H1 (cell line): ENCODE results near the gene RAD51B. TPM values are rescaled to one million over a fixed set of nuclear protein-coding genes. Genes with fewer than 3 reads are reported as not detected.
A peak's percentile ranks its signal among the peaks of the same experiment; 100 is the strongest.

Experiments used
- CTCF ChIA-PET: fragments of 300-600 bp; sonication (Branson Sonifier 250); formaldehyde crosslinking; loops from one replicate; lab custom pipeline; 2021; ENCODE audit not compliant: partially characterized antibody; lab: Charles Lee
- POLR2A ChIA-PET: fragments of 300-600 bp; sonication (Branson Sonifier 250); formaldehyde crosslinking; loops from one replicate; lab custom pipeline; 2021; ENCODE audit warnings: inconsistent platforms; ENCODE audit not compliant: partially characterized antibody; lab: Charles Lee
- DNase-seq, 2 experiments: peaks; one replicate each; pipeline versions ENCODE4 v3.0.0 to v3.0.0-alpha.2; 2010 to 2022; ENCODE audit warnings: low spot score in 2 of 2, low read depth in 1 of 2, mixed read lengths in 1 of 2
- FAIRE-seq: peaks from 2 replicates; lab custom pipeline; 2011; peaks lifted over from hg19 to GRCh38; lab: Jason Lieb, UNC
- H2AFZ ChIP-seq: 2 replicates; pipeline ENCODE4 v1.8.1; 2012; ENCODE audit warnings: low read length, inconsistent platforms
- H2AK5ac ChIP-seq: 2 replicates; pipeline ENCODE4 v1.6.1; 2013; ENCODE audit warnings: low read depth, low read length
- H2BK120ac ChIP-seq: replicated peaks from 2 replicates; pipeline ENCODE3; 2013; ENCODE audit warnings: low read depth, low read length, inconsistent platforms
- H2BK12ac ChIP-seq: 2 replicates; pipeline ENCODE4 v1.6.1; 2013; ENCODE audit warnings: low read depth, low read length
- H2BK15ac ChIP-seq: 2 replicates; pipeline ENCODE4 v1.6.1; 2013; ENCODE audit warnings: low read length
- H2BK20ac ChIP-seq: 2 replicates; pipeline ENCODE4 v1.6.1; 2013; ENCODE audit warnings: low read length
- H2BK5ac ChIP-seq: 2 replicates; pipeline ENCODE4 v1.6.1; 2013; ENCODE audit warnings: low read depth, low read length
- H3K14ac ChIP-seq: 2 replicates; pipeline ENCODE4 v1.6.1; 2013; ENCODE audit warnings: inconsistent platforms; ENCODE audit not compliant: insufficient read length
- H3K18ac ChIP-seq: 2 replicates; pipeline ENCODE4 v1.6.1; 2013; ENCODE audit warnings: low read length; ENCODE audit errors: extremely low read depth
- H3K23ac ChIP-seq: 2 replicates; pipeline ENCODE4 v1.6.1; 2013; ENCODE audit warnings: inconsistent platforms; ENCODE audit not compliant: insufficient read length
- H3K23me2 ChIP-seq: 2 replicates; pipeline ENCODE4 v1.6.1; 2013; ENCODE audit warnings: low read depth, low read length
- H3K27ac ChIP-seq: 2 replicates; pipeline ENCODE4 v1.6.1; 2011; ENCODE audit warnings: low read depth, low read length, inconsistent platforms
- H3K27me3 ChIP-seq, 4 experiments: replicated peaks in 1 of 4; 1 replicate in 1 of 4; 2 replicates in 3 of 4; pipeline versions ENCODE4 v1.6.1 to v1.8.1; 2011 to 2013; ENCODE audit warnings: low read length in 3 of 4, mild to moderate bottlenecking in 3 of 4, inconsistent platforms in 2 of 4, mixed read lengths in 2 of 4, moderate library complexity in 1 of 4; ENCODE audit not compliant: control insufficient read depth in 3 of 4, insufficient read depth in 3 of 4; ENCODE audit errors: extremely low read depth in 1 of 4
- H3K36me3 ChIP-seq, 4 experiments: 2 replicates each; pipeline versions ENCODE4 v1.6.1 to v1.8.1; 2011 to 2013; ENCODE audit warnings: mild to moderate bottlenecking in 4 of 4, low read length in 3 of 4, moderate library complexity in 2 of 4, control low read depth in 1 of 4, inconsistent platforms in 1 of 4; ENCODE audit not compliant: insufficient read depth in 4 of 4, control insufficient read depth in 2 of 4
- H3K4ac ChIP-seq: replicated peaks from 2 replicates; pipeline ENCODE3; 2013; ENCODE audit warnings: low read length, low read depth, mixed read lengths, inconsistent platforms; ENCODE audit not compliant: insufficient read length
- H3K4me1 ChIP-seq, 4 experiments: replicated peaks in 1 of 4; 1 replicate in 1 of 4; 2 replicates in 3 of 4; pipeline versions ENCODE4 v1.6.1 to v1.8.1; 2011 to 2013; ENCODE audit warnings: low read length in 3 of 4, inconsistent platforms in 2 of 4, mixed read lengths in 1 of 4; ENCODE audit not compliant: insufficient read depth in 4 of 4, control insufficient read depth in 3 of 4
- H3K4me2 ChIP-seq, 2 experiments: 2 replicates each; pipeline versions ENCODE4 v1.6.1 to v1.8.1; 2011 to 2013; ENCODE audit warnings: low read depth in 2 of 2, low read length in 2 of 2, control low read depth in 1 of 2, inconsistent platforms in 1 of 2, mild to moderate bottlenecking in 1 of 2; ENCODE audit not compliant: insufficient read depth in 1 of 2
- H3K4me3 ChIP-seq, 4 experiments: fragments of 200-600, 300-600 bp in 1 of 4; sonication (generic), shearing (Covaris generic), sonication (Bioruptor Twin) in 1 of 4; 2 replicates each; pipeline versions ENCODE4 v1.5.1 to v1.8.1; 2011 to 2016; ENCODE audit warnings: low read length in 4 of 4, low read depth in 3 of 4, control low read depth in 2 of 4, inconsistent platforms in 2 of 4, mild to moderate bottlenecking in 2 of 4, mixed read lengths in 1 of 4, moderate library complexity in 1 of 4; ENCODE audit not compliant: insufficient read depth in 2 of 4; ENCODE audit errors: extremely low read depth in 1 of 4
- H3K56ac ChIP-seq: replicated peaks from 2 replicates; pipeline ENCODE3; 2013; ENCODE audit warnings: low read depth, mild to moderate bottlenecking, mixed read lengths, low read length, inconsistent platforms; ENCODE audit not compliant: insufficient read length
- H3K79me1 ChIP-seq: 2 replicates; pipeline ENCODE4 v1.6.1; 2013; ENCODE audit warnings: low read depth, low read length, control low read depth
- H3K79me2 ChIP-seq, 2 experiments: 2 replicates each; pipeline versions ENCODE4 v1.6.1 to v1.8.1; 2012 to 2013; ENCODE audit warnings: low read length in 2 of 2, mild to moderate bottlenecking in 2 of 2, inconsistent platforms in 1 of 2; ENCODE audit not compliant: insufficient read depth in 2 of 2, control insufficient read depth in 1 of 2
- H3K9ac ChIP-seq, 4 experiments: replicated peaks in 1 of 4; 1 replicate in 1 of 4; 2 replicates in 3 of 4; pipeline versions ENCODE4 v1.6.1 to v1.8.1; 2011 to 2013; ENCODE audit warnings: low read depth in 3 of 4, low read length in 3 of 4, control low read depth in 2 of 4, mild to moderate bottlenecking in 2 of 4, moderate library complexity in 2 of 4, inconsistent platforms in 1 of 4; ENCODE audit errors: extremely low read depth in 1 of 4
- H3K9me3 ChIP-seq, 2 experiments: 2 replicates each; pipeline versions ENCODE4 v1.6.1 to v1.8.1; 2012 to 2013; ENCODE audit warnings: mild to moderate bottlenecking in 2 of 2, moderate library complexity in 2 of 2, control low read depth in 1 of 2, inconsistent platforms in 1 of 2, low read depth in 1 of 2, low read length in 1 of 2, mixed read lengths in 1 of 2; ENCODE audit not compliant: insufficient read depth in 2 of 2
- H4K20me1 ChIP-seq, 2 experiments: replicated peaks in 1 of 2; 2 replicates each; pipeline versions ENCODE3 to v1.8.1; 2011 to 2013; ENCODE audit warnings: inconsistent platforms in 2 of 2, low read length in 2 of 2, mild to moderate bottlenecking in 1 of 2; ENCODE audit not compliant: insufficient read depth in 2 of 2, control insufficient read depth in 1 of 2
- H4K5ac ChIP-seq: 2 replicates; pipeline ENCODE4 v1.6.1; 2013; ENCODE audit warnings: low read length, low read depth, mixed read lengths, inconsistent platforms; ENCODE audit not compliant: insufficient read length
- H4K8ac ChIP-seq: 2 replicates; pipeline ENCODE4 v1.8.0; 2013; ENCODE audit warnings: mild to moderate bottlenecking, moderate library complexity, low read length, inconsistent platforms; ENCODE audit not compliant: insufficient read depth; ENCODE audit errors: extremely low read depth
- H4K91ac ChIP-seq: replicated peaks from 2 replicates; pipeline ENCODE3; 2013; ENCODE audit warnings: low read length, mixed read lengths, inconsistent platforms; ENCODE audit not compliant: insufficient read length
- RAD21 ChIP-seq, 2 experiments: IDR thresholded peaks in 1 of 2; conservative IDR thresholded peaks in 1 of 2; 2 replicates each; pipeline ENCODE4 v1.6.1; 2011; ENCODE audit warnings: low read depth in 2 of 2, low read length in 2 of 2, improper control_type of control experiment in 1 of 2, inconsistent platforms in 1 of 2, mild to moderate bottlenecking in 1 of 2, moderate library complexity in 1 of 2
- polyA plus RNA-seq, 7 experiments: library from polyadenylated mRNA; depleted of rRNA in 3 of 7; stranded (reverse) in 5 of 7; unstranded in 2 of 7; fragments of >200 nt in 5 of 7; fragments of 200-250 nt in 2 of 7; gene quantifications; 1 replicate in 5 of 7; 2 replicates in 1 of 7; 4 replicates in 1 of 7; pipeline versions ENCODE4 v1.2.1 to v1.2.3, GENCODE V29; 2011 to 2013; ENCODE audit warnings: missing spikeins in 2 of 7, mixed read lengths in 2 of 7
- total RNA-seq: library from RNA; stranded (reverse); fragmentation: NEBNext Ultra II Directional; extraction: Animal tissue kit (Norgen Biotek cat#: 25700); gene quantifications from 2 replicates; pipeline ENCODE4 v1.2.1, GENCODE V29; 2021

The RAD51B gene
- total and polyA plus RNA-seq, 2 of the 8 experiments (the other 6 are each of a cell fraction or from before 2014, with no cell fraction given): 3.9 to 14.9 TPM

GRCh38 chr14:68084256-68084655, 264.7 kb downstream of the RAD51B start:
- Histone ChIP-seq H3K9ac (no peak overlapping the region), H3K36me3 (no peaks in the 10 kb centered on the region), H2BK15ac (no peak overlapping the region), H3K4me2 (no peak overlapping the region), H3K79me2 (no peaks in the 10 kb centered on the region), H2AK5ac (no peak overlapping the region), H3K14ac (no peak overlapping the region), H3K23me2 (no peaks in the 10 kb centered on the region; the same call in 1 of the 2 replicates), H3K4me1 (peaks cover 0 to 13% (median 3%) of the 10 kb centered on the region in 4 experiments; a peak in 6 of 7 replicates), H4K91ac (no peak overlapping the region), H3K4ac (no peak overlapping the region), H2BK120ac (no peak overlapping the region), H2BK20ac (no peak overlapping the region), H4K8ac (no peak overlapping the region), H3K9me3 (no peaks in the 10 kb centered on the region), H3K18ac (no peak overlapping the region), H2BK5ac (no peak overlapping the region), H2BK12ac (no peak overlapping the region), H3K23ac (no peak overlapping the region), H3K56ac (no peak overlapping the region), H4K5ac (no peak overlapping the region), H3K79me1 (no peaks in the 10 kb centered on the region), H2AFZ (no peak overlapping the region), H4K20me1 (no peaks in the 10 kb centered on the region), H3K4me3 (no peak overlapping the region), H3K27ac (no peak overlapping the region), H3K27me3 (no peaks in the 10 kb centered on the region)
- ChIA-PET CTCF (interaction anchor here (1.9 to 2.0 kb wide), 2 partner anchors 9 to 162 kb away, joined by 5 to 9 read pairs; no protein-coding TSS in a partner anchor), POLR2A (no interaction called here)
- FAIRE-seq (no peak), DNase-seq (no peak)
- TF ChIP-seq RAD21 (IDR thresholded peaks at IDR 0.05 in 1 of 2, conservative IDR thresholded peaks at IDR 0.05 in 1 of 2; ENCODE audit: low read depth in 2 of 2, low read length in 2 of 2): peak; percentile 66 to 70
